Measurements from ENCODE around the gene CYP4F3.

DNA sequence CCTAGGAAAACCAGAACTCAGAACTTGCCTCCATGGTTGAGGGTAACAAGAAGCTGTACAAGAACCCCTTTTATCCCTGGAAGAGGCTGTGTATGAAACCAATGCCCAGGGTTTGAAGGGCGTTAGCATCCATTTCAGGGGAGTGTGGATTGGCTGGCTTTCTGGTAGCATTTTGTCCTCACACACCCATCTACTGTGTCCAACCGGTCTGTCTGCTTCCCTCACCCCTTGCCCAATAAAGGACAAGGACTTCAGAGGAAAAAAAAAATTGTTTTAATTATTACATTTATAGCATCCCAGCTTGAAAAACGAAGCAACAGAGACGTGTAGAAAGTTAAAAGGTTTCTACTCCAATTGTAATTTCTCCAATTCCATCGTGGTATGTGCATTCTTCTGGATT lies 28.4 kb upstream of the CYP4F3 start:
- TF ChIP-seq GATA2 (IDR thresholded peaks at IDR 0.05; ENCODE audit: low read depth, low read length) (no peak), GATA3 (IDR thresholded peaks at IDR 0.05; ENCODE audit: low read depth, low read length) (no peak)

Measured in SH-SY5Y (cell line).